Loucy (cell line): Measurements from ENCODE around the gene POMT2.

ENCODE experiments used
- H2AFZ ChIP-seq: fragments of 200-600 bp; sonication (generic); 2 replicates; pipeline ENCODE4 v1.6.0; 2016; ENCODE audit warnings: antibody characterized with exemption, mild to moderate bottlenecking, low read length, moderate library complexity
- H3F3A ChIP-seq: fragments of 200-600 bp; 2 replicates; pipeline ENCODE4 v1.6.0; 2016; ENCODE audit warnings: antibody characterized with exemption, low read depth, mild to moderate bottlenecking
- H3K27me3 ChIP-seq: fragments of 200-600 bp; sonication (generic); 2 replicates; pipeline ENCODE4 v1.6.1; 2014; ENCODE audit warnings: low read length, mild to moderate bottlenecking; ENCODE audit not compliant: insufficient read depth, poor library complexity, severe bottlenecking
- H3K36me3 ChIP-seq: fragments of 200-600 bp; sonication (generic); 2 replicates; pipeline ENCODE4 v1.6.1; 2016; ENCODE audit warnings: low read length; ENCODE audit not compliant: insufficient read depth
- H3K4me1 ChIP-seq: fragments of 200-600 bp; sonication (generic); 2 replicates; pipeline ENCODE4 v1.5.1; 2014; ENCODE audit warnings: low read length, mild to moderate bottlenecking; ENCODE audit not compliant: insufficient read depth, poor library complexity, severe bottlenecking
- H3K4me2 ChIP-seq: fragments of 200-600 bp; sonication (generic); 2 replicates; pipeline ENCODE4 v1.6.0; 2014; ENCODE audit warnings: antibody characterized with exemption, low read length, low read depth, mild to moderate bottlenecking; ENCODE audit not compliant: poor library complexity, severe bottlenecking
- H3K4me3 ChIP-seq: fragments of 200-600 bp; sonication (generic); 2 replicates; pipeline ENCODE4 v1.5.1; 2014; ENCODE audit warnings: low read length, mild to moderate bottlenecking, mixed read lengths; ENCODE audit not compliant: poor library complexity, severe bottlenecking
- H3K79me2 ChIP-seq: fragments of 200-600 bp; sonication (generic); 2 replicates; pipeline ENCODE4 v1.6.1; 2014; ENCODE audit warnings: low read length; ENCODE audit not compliant: insufficient read depth
- H3K9ac ChIP-seq: fragments of 200-600 bp; sonication (generic); 2 replicates; pipeline ENCODE4 v1.6.0; 2014; ENCODE audit warnings: mild to moderate bottlenecking, low read depth, low read length, moderate library complexity; ENCODE audit not compliant: poor library complexity, severe bottlenecking
- H3K9me2 ChIP-seq: fragments of 200-600 bp; sonication (generic); replicated peaks from 2 replicates; pipeline ENCODE4 v1.6.1; 2016; ENCODE audit warnings: low read depth, low read length, mixed read lengths
- H3K9me3 ChIP-seq: fragments of 200-600 bp; sonication (generic); 2 replicates; pipeline ENCODE4 v1.6.1; 2014; ENCODE audit warnings: mild to moderate bottlenecking, antibody characterized with exemption, low read length, low read depth; ENCODE audit not compliant: insufficient read depth
- H4K20me1 ChIP-seq: fragments of 200-600 bp; sonication (generic); 2 replicates; pipeline ENCODE4 v1.6.0; 2014; ENCODE audit warnings: antibody characterized with exemption, low read length, mild to moderate bottlenecking; ENCODE audit not compliant: insufficient read depth, poor library complexity, severe bottlenecking
- EZH2phosphoT487 ChIP-seq: fragments of 200-600 bp; IDR thresholded peaks from 2 replicates; pipeline ENCODE4 v1.6.1; 2018; ENCODE audit warnings: antibody characterized with exemption, mild to moderate bottlenecking, moderate library complexity, borderline replicate concordance
- TF ChIP-seq, protein P1 (sequence below): fragments of 200-600 bp; sonication (generic); conservative IDR thresholded peaks from 2 replicates; pipeline ENCODE4 v1.5.1; 2014; ENCODE audit warnings: mild to moderate bottlenecking, antibody characterized with exemption, low read length

POMT2 gene

DNA sequence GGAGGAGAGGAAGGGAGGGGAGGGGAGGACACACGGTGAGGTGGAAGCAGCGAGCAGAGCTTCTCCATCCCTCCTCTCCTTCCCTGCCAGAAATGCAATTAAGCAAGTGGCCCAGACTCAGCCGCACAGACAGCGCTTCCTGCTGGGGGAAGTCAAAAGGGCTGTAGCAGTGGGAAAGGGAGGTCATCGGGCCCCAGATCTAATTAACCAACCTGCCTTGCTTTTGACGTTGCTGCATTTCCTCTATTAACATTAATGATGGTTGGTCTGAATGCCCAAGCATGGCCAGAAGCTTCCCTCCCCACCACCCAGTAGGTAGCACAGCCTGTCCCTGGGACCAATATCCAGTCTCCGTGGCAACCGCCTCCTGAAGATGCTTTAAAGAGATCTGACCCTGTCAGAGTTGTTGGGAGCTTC lies 45.1 kb downstream of the POMT2 start:
- H3K4me3 ChIP-seq: no peak overlapping the region
- H3K27me3 ChIP-seq: no peaks in the 10 kb centered on the region
- no peaks in the 10 kb centered on the region for H3K4me1 ChIP-seq
- peaks cover 3% of the 10 kb centered on the region; the same call in 1 of the 2 replicates for H3K36me3 ChIP-seq
- H3K4me2 ChIP-seq: no peak overlapping the region
- H3F3A ChIP-seq: no peaks in the 10 kb centered on the region
- no peaks in the 10 kb centered on the region for H4K20me1 ChIP-seq
- H3K9me3 ChIP-seq: no peaks in the 10 kb centered on the region
- H2AFZ ChIP-seq: no peak overlapping the region
- H3K9me2 ChIP-seq: no peaks in the 10 kb centered on the region
- no peaks in the 10 kb centered on the region for H3K79me2 ChIP-seq
- no peak overlapping the region for H3K9ac ChIP-seq
- TF ChIP-seq, protein P1, sequence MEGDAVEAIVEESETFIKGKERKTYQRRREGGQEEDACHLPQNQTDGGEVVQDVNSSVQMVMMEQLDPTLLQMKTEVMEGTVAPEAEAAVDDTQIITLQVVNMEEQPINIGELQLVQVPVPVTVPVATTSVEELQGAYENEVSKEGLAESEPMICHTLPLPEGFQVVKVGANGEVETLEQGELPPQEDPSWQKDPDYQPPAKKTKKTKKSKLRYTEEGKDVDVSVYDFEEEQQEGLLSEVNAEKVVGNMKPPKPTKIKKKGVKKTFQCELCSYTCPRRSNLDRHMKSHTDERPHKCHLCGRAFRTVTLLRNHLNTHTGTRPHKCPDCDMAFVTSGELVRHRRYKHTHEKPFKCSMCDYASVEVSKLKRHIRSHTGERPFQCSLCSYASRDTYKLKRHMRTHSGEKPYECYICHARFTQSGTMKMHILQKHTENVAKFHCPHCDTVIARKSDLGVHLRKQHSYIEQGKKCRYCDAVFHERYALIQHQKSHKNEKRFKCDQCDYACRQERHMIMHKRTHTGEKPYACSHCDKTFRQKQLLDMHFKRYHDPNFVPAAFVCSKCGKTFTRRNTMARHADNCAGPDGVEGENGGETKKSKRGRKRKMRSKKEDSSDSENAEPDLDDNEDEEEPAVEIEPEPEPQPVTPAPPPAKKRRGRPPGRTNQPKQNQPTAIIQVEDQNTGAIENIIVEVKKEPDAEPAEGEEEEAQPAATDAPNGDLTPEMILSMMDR: no peak
- TF ChIP-seq EZH2phosphoT487: no peak

DNA sequence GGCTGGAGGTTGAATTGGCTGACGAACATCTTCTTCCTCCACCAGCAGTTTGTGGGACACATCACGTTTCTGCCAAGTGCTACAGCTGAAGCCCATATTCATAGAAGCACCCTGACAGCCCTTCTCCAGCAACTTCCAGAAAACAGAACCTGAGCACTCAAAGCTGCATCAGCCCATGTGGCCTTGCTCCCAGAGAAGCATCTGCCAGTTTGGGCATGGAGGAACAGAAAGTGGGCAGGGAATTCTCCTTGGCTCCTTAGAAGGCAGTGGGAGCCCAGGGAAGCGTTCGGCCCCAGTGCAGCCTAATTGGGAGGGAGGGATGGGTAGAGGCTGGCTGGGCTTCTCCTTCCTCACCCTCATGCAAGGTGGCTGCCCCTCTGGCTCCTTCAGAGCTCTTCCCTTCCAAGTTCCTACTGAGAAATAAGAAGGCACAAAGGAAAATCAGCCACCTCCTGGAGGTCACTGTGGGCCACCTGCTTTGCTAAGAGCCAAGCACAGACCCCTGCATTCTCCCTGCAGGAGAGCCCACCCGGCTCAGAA lies 45.6 kb downstream of the POMT2 start:
- Histone ChIP-seq H3K4me2 (no peak overlapping the region), H3K9me2 (no peaks in the 10 kb centered on the region), H3K79me2 (no peaks in the 10 kb centered on the region), H3K27me3 (no peaks in the 10 kb centered on the region), H2AFZ (no peak overlapping the region), H3K4me3 (no peak overlapping the region), H3F3A (no peaks in the 10 kb centered on the region), H3K4me1 (no peaks in the 10 kb centered on the region), H4K20me1 (no peaks in the 10 kb centered on the region), H3K9ac (no peak overlapping the region), H3K9me3 (no peaks in the 10 kb centered on the region), H3K36me3 (peaks cover 3% of the 10 kb centered on the region; the same call in 1 of the 2 replicates)
- no peak for TF ChIP-seq EZH2phosphoT487
- TF ChIP-seq, protein P1: no peak

DNA sequence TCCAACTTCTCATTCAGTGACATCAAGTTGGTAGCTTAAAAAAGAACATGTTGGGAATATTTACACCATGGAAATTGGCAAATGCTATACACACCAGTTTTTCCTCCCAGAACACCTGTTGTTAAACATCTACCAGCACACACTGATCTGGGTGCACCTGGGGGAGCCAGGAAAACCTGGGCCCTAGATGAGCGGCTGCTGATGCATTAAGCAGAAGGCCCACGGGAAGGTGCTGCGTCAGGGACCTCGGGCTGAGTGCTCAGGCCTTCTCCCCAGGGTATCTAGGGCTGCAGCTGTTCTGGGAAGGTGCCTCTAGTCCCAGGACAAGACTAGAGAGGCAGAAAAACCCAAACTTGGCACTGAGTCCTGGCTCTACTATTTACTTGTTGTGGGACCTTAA lies 46.9 kb downstream of the POMT2 start:
- no peak overlapping the region for H3K4me3 ChIP-seq
- H4K20me1 ChIP-seq: no peaks in the 10 kb centered on the region
- peaks cover 3% of the 10 kb centered on the region for H3K4me1 ChIP-seq
- no peak overlapping the region for H3K9ac ChIP-seq
- peaks cover 3% of the 10 kb centered on the region; the same call in 1 of the 2 replicates for H3K36me3 ChIP-seq
- no peak overlapping the region for H3K4me2 ChIP-seq
- no peaks in the 10 kb centered on the region for H3K27me3 ChIP-seq
- H3K79me2 ChIP-seq: no peaks in the 10 kb centered on the region
- TF ChIP-seq, protein P1: no peak
- no peak for TF ChIP-seq EZH2phosphoT487
- H2AFZ ChIP-seq: no peak overlapping the region
- no peaks in the 10 kb centered on the region for H3K9me3 ChIP-seq
- no peaks in the 10 kb centered on the region for H3K9me2 ChIP-seq
- no peaks in the 10 kb centered on the region for H3F3A ChIP-seq
